ENCODE measurements around the gene ATP2B2.

Gene ATP2B2

GRCh38 chr3:10359761-10360161, 145.6 kb downstream of the ATP2B2 start:
- DNase-seq = no peak

DNA sequence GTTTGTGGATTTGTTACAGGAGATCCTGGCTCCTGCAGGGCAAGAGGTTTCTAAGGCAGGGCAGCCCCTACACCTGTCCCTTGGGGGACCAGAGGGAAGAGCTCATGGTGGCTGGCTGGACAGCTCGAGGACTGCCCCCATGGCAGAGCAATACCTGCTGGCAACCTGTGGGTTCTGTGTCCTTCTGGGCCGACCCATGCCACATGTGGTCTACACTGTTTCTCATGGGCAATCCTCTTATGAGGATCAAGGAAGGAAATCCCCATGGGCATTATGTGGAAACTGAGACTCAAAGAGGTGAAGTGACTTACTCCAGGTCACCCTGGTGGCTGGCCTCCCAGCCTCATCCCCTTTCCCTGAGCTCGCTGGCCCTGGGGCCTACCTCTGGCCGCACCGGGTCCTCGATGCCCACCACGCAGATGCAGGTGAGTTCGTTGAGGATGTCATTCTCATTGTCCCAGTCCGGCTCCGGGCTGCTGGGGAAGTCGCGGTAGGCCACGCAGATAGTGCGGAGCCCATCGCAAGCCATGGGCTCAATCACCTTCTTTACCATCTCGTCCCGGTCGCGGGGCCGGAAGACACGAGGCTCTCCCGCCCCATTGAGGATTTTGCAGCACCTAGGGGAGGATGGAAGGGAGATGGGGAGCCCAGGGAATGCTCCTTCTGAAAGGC, 146.9 kb downstream of the ATP2B2 start:
- no peak for DNase-seq

GRCh38 chr3:10357592-10358308, 147.6 kb downstream of the ATP2B2 start:
- no peak for DNase-seq

DNA sequence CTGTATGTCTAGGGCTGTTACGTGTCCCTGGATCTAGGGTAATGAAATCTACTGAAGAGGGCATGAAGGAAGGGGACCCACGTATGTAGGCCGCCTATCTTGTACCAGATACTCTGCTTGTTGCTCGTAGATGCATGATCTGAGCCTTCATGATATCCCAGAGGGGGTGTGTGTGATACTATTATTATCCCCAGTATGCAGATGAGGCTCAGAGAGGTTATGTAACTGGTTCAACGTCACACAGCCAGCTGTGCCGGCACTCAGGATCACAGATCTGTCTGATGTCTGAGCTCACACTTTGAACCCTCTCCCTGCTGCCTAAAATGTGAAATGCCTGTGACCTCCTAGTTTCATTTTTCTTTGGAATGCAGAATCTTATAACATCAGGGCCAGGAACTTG, 148.3 kb downstream of the ATP2B2 start:
- DNase-seq = no peak

- DNase-seq = no peak
These were observed 148.9 kb downstream of the ATP2B2 start for GRCh38 chr3:10356461-10356981.

GRCh38 chr3:10354361-10355015, 150.9 kb downstream of the ATP2B2 start:
- no peak for DNase-seq

GRCh38 chr3:10353661-10354360, 151.6 kb downstream of the ATP2B2 start:
- no peak for DNase-seq

DNA sequence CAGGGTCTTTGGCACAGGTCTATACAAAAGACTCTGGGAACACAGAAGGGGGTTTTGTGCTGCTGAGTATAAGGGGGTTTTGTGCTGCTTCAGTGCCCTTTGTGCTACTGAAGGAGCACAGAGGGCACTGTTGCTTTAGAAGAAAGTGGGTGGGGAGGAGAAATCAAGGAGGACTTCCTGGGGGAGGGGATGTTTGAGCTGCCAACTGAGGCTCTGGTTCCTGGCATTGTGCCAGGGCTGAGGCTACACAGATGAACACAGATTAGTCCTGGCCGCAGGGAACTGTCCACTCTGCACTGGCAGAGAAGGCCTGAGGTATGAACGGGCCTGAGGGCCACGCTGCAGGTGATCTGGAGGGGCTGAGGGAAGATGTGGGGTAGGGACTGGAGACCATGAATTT, 152.2 kb downstream of the ATP2B2 start:
- no peak for DNase-seq

DNA sequence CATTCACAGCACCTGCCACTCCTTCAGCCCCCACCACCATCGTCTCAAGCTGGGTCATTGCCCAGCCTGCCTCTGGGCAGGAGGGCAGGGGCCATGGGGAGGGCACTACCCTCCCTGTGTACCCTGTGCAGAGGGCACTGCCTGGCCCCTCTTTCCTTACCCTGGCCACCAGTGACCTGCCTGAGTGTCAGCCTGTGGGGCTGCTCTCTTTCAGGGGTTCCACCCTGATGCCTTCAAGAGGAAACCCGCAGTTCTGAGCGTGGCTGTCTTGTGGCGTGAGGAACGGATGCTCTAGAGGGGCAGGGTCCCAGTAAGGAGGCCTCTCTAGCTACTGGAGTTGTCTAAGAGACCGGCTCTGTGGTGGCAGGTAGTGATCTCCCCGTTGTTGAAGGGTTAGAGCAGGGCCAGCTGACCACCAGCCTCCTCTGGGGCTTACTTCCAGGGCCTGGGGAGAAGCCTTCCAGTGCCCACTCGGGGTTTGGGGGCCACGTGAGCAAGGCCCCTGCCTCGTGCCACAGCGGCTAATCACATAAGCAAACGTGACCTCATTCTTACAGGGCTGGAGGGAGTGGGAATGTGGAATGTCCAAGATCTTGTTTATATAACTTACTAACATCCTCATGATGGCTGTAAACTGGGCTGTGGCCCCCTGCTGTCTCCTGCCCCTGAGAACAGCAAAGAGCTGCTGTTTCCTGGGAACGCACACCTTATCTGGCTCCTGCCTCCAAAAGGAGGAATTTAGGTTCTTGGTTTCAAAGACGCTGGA, 153.1 kb downstream of the ATP2B2 start:
- no peak for DNase-seq

GRCh38 chr3:10351013-10351735, 154.2 kb downstream of the ATP2B2 start:
- DNase-seq = no peak

GRCh38 chr3:10350324-10350985, 154.9 kb downstream of the ATP2B2 start:
- DNase-seq = no peak

GRCh38 chr3:10349801-10350200, 155.6 kb downstream of the ATP2B2 start:
- no peak for DNase-seq

DNA sequence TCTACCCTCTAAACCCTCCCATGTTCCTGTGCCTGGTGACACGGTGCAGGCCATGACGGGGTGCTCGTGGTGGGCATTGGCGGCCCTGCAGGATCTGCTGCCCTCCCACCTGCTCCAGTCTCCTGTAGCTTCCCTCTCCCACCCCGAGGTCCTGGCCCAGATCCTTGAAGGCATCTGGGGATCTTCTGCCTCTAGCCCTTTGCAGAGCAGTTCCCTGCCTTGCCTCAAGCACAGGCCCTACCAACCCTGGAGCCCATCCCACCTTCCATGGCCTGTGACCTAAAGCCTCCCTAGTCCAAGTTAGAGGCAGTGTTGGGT, 157.0 kb downstream of the ATP2B2 start:
- DNase-seq = no peak

DNA sequence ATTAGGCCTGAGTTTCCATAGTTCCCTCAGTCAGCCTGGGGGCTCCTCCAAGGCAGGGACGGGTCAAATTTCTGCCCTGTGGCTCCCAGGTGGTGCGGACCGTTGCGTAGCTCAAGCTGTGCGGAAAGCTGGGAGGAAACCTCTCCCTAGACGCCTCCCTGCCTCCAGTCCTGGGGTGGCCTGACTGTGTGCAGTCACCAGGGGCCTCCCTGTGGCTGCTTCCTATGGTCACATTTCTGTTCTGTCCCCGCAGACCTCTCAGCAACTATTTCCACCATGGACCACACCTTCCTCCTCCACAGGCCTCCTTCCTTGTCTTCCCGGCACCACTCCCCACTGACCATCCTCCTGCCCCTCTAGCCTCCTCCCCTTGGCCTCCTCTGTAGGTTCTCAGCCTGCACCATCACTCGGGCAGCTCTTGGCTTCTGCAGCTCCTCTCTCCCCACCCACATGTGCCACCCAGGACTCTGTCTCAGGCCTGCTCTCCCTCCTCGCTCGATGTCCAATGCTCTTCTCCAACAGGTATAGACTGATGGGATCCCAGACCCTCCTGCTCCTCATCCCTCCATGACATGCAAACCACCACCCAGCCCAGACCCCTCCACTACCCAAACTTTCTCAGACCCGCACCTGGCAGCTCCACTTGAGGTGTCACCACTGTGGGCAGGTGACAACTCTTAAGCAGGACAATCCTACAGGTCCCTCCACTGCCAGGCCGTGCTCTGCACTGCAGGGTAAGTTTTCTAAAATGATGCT, 157.6 kb downstream of the ATP2B2 start:
- no peak for DNase-seq

GRCh38 chr3:10345911-10346310, 159.5 kb downstream of the ATP2B2 start:
- no peak for DNase-seq

- DNase-seq = no peak
These were observed 160.3 kb downstream of the ATP2B2 start for GRCh38 chr3:10344944-10345575.

DNA sequence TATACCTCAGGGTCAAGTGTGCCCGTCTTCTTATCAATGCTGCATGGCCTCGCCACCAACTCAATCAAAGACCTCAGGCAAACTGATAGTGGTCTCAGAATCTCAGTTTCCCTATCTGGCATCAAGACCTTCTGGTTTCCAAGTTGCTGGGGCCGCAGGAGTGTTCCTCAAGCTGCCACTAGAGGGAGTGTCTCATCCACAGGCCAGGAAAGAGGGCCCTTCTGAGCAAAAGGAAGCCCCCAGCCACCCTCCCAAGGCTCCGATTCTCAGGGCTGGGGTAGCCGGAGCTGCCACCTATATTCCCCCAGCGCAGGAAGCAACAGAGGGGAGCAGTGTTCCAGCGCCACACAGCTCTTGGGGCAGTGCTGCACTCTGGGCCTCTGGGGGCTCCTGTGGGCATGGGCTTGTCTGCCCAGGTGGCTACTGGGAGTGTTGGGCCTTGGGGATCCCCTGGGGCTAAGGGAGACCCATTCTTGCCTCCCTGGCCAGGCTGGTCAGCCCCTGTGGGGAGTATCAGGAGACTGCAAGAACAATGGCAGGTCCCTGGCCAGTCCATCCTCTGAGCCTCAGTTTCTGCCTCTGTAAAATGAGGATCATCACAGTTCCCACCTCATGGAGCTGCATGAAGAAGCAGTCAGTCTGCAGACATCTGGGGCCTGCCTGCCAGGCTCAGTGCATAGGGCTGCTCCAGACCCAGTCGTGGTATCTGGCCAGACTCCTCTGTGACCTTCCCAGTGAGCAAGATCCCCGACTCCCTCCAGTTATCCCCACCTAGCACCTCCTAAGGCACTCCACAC, 161.0 kb downstream of the ATP2B2 start:
- DNase-seq = peak in 8 of 14 donors; percentile 3 to 31 (median 8)

- DNase-seq = no peak
These were observed 161.9 kb downstream of the ATP2B2 start for GRCh38 chr3:10343526-10343925.

DNA sequence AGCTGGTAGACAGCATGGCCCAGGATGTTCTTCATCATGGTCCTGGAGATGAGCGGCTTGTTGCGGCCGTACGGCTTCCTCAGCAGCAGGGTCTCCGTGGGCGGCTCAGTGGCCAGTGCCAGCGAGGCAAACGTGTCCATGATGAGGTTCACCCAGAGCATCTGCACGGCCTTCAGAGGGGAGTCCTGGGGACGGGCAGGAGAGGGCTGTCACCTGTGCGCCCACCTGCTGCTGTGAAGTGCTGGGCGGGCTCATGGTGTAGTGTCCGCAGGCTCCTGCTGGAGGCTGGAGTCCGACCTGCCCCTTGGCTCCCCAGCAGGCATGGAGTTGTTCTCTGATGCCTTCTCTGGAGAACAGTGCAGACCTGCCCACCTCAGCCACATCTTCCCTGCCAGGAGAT, 162.6 kb downstream of the ATP2B2 start:
- no peak for DNase-seq
